Ishikawa (cell line): ENCODE results near the gene SMIM31.

Experiments
- CEBPB ChIP-seq: IDR thresholded peaks from 2 replicates; pipeline ENCODE4 v1.6.1; 2012
- CREB1 ChIP-seq: IDR thresholded peaks from 2 replicates; pipeline ENCODE4 v1.6.1; 2012; ENCODE audit warnings: low read depth
- EGR1 ChIP-seq: IDR thresholded peaks from 2 replicates; pipeline ENCODE4 v1.6.1; 2012
- EP300 ChIP-seq: IDR thresholded peaks from 2 replicates; pipeline ENCODE4 v1.6.1; 2012; ENCODE audit warnings: borderline replicate concordance
- FOXM1 ChIP-seq: IDR thresholded peaks from 2 replicates; pipeline ENCODE4 v1.6.1; 2012; ENCODE audit warnings: low read depth, borderline replicate concordance
- NFIC ChIP-seq: IDR thresholded peaks from 2 replicates; pipeline ENCODE4 v1.6.1; 2012
- RAD21 ChIP-seq: IDR thresholded peaks from 2 replicates; pipeline ENCODE4 v1.6.1; 2012; ENCODE audit warnings: low read depth
- REST ChIP-seq: IDR thresholded peaks from 2 replicates; pipeline ENCODE4 v1.6.1; 2012; ENCODE audit warnings: low read depth, mild to moderate bottlenecking
- TAF1 ChIP-seq: IDR thresholded peaks from 2 replicates; pipeline ENCODE4 v1.6.1; 2012; ENCODE audit warnings: low read depth, mild to moderate bottlenecking
- TCF12 ChIP-seq: IDR thresholded peaks from 2 replicates; pipeline ENCODE4 v1.6.1; 2012; ENCODE audit warnings: low read depth
- TEAD4 ChIP-seq: IDR thresholded peaks from 2 replicates; pipeline ENCODE4 v1.6.1; 2012
- USF1 ChIP-seq: IDR thresholded peaks from 2 replicates; pipeline ENCODE4 v1.6.1; 2012
- YY1 ChIP-seq: IDR thresholded peaks from 2 replicates; pipeline ENCODE4 v1.6.1; 2012; ENCODE audit warnings: low read depth
- ZBTB7A ChIP-seq: IDR thresholded peaks from 2 replicates; pipeline ENCODE4 v1.6.1; 2012; ENCODE audit warnings: low read depth
- TF ChIP-seq, protein P1 (sequence below): IDR thresholded peaks from 2 replicates; pipeline ENCODE4 v1.6.1; 2012

SMIM31 gene

GRCh38 chr4:164756686-164757085 is 2.8 kb downstream of the SMIM31 start:
- TF ChIP-seq USF1 (no peak), TEAD4 (no peak), CREB1 (no peak), CEBPB (no peak), EGR1 (no peak), TAF1 (no peak), EP300 (no peak), ZBTB7A (no peak), NFIC (no peak), REST (no peak), TCF12 (no peak)
- TF ChIP-seq, protein P1, sequence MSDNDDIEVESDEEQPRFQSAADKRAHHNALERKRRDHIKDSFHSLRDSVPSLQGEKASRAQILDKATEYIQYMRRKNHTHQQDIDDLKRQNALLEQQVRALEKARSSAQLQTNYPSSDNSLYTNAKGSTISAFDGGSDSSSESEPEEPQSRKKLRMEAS: no peak

GRCh38 chr4:164761241-164761640 is 7.3 kb downstream of the SMIM31 start:
- no peak for TF ChIP-seq TEAD4
- TF ChIP-seq RAD21: no peak
- no peak for TF ChIP-seq YY1
- TF ChIP-seq FOXM1: no peak
- no peak for TF ChIP-seq EP300
- no peak for TF ChIP-seq NFIC
- TF ChIP-seq USF1: no peak
- no peak for TF ChIP-seq ZBTB7A

DNA sequence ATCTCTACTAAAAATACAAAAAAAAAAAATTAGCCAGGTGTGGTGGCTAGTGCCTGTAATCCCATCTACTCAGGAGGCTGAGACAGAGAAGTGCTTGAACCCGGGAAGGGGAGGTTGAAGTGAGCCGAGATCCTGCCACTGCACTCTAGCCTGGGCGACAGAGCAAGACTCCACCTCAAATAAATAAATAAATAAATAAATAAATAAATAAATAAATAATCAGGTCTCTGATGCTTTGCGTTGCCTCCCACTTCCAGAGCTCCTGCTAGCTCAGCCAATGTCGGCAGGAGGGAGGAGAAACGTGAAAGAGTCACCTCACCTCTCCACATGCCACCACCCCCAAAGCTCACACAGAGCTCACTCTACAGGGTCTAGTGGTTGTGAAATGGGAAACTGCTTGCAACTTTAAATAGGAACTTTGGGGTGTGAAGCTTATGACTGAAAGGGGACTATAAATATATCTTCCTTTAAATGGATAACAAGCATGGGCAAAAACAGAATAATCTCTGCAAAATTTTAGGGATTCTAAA is 7.9 kb downstream of the SMIM31 start:
- no peak for TF ChIP-seq EP300
- no peak for TF ChIP-seq EGR1
- no peak for TF ChIP-seq RAD21
- TF ChIP-seq ZBTB7A: no peak
- TF ChIP-seq TCF12: no peak
- TF ChIP-seq YY1: no peak
- no peak for TF ChIP-seq FOXM1
- TF ChIP-seq, protein P1: no peak
- no peak for TF ChIP-seq TAF1
- no peak for TF ChIP-seq REST
- TF ChIP-seq TEAD4: no peak
- no peak for TF ChIP-seq CEBPB
- no peak for TF ChIP-seq USF1
- TF ChIP-seq NFIC: no peak
- TF ChIP-seq CREB1: no peak

DNA sequence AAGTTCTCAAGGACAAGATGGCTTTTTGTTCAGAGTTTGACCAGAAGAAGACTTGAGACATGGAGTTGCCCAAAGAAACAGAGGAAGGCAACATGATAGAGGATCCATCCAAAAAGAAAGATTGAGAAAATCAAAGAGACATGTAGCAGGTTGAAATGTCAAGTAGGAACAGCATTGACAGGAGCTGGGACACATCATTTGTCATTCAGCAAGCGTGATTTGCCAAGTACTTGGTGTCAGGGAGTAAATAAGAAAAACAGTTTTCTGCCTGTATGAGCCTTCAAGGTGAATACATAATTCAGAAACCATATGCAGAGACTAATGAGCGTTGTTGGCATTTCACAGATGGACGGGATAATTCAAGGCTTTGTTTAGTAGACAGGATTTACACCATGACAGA is 11.2 kb downstream of the SMIM31 start:
- TF ChIP-seq CEBPB: no peak
- no peak for TF ChIP-seq YY1
- TF ChIP-seq FOXM1: no peak

DNA sequence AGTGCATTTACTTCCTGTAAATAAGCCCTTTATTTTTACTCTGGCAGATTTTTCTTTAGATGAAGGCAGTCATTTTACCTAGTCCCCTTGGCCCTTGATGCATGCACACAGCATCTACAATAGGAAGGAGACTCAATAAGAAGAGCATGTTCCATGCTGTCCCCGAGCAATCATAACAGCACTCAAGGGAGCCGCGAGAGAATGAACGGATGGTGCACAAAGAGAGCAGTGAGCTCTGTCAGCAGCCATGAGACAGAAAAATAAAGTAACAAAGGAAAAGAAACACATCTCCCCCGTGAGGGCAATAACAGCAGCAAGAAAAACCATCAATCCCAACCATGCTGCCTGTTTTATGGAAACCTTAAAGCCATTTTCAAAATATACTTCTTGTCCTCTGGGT is 11.9 kb downstream of the SMIM31 start:
- TF ChIP-seq CEBPB (no peak), TAF1 (no peak), REST (no peak), RAD21 (no peak), EP300 (no peak), EGR1 (no peak)
- TF ChIP-seq, protein P1: no peak
